Measurements from ENCODE around the gene KY.

- TF ChIP-seq POLR2A (IDR thresholded peaks at IDR 0.05; ENCODE audit: low read depth, low read length) (no peak), POLR2AphosphoS5 (IDR thresholded peaks at IDR 0.05; ENCODE audit: low read depth, low read length) (no peak)
Observed at GRCh38 chr3:134605556-134605955, 45.3 kb downstream of the KY start.
